H1 (cell line): ENCODE results near the gene TLL2. TPM values are rescaled to one million over a fixed set of nuclear protein-coding genes. Genes with fewer than 3 reads are reported as not detected.

ENCODE experiments used
- CTCF ChIA-PET: fragments of 300-600 bp; sonication (Branson Sonifier 250); formaldehyde crosslinking; loops from one replicate; lab custom pipeline; 2021; ENCODE audit not compliant: partially characterized antibody; lab: Charles Lee
- POLR2A ChIA-PET: fragments of 300-600 bp; sonication (Branson Sonifier 250); formaldehyde crosslinking; loops from one replicate; lab custom pipeline; 2021; ENCODE audit warnings: inconsistent platforms; ENCODE audit not compliant: partially characterized antibody; lab: Charles Lee
- DNase-seq, 2 experiments: peaks; one replicate each; pipeline versions ENCODE4 v3.0.0 to v3.0.0-alpha.2; 2010 to 2022; ENCODE audit warnings: low spot score in 2 of 2, low read depth in 1 of 2, mixed read lengths in 1 of 2
- FAIRE-seq: peaks from 2 replicates; lab custom pipeline; 2011; peaks lifted over from hg19 to GRCh38; lab: Jason Lieb, UNC
- H2AFZ ChIP-seq: 2 replicates; pipeline ENCODE4 v1.8.1; 2012; ENCODE audit warnings: low read length, inconsistent platforms
- H2AK5ac ChIP-seq: 2 replicates; pipeline ENCODE4 v1.6.1; 2013; ENCODE audit warnings: low read depth, low read length
- H2BK120ac ChIP-seq: replicated peaks from 2 replicates; pipeline ENCODE3; 2013; ENCODE audit warnings: low read depth, low read length, inconsistent platforms
- H2BK12ac ChIP-seq: 2 replicates; pipeline ENCODE4 v1.6.1; 2013; ENCODE audit warnings: low read depth, low read length
- H2BK15ac ChIP-seq: 2 replicates; pipeline ENCODE4 v1.6.1; 2013; ENCODE audit warnings: low read length
- H2BK20ac ChIP-seq: 2 replicates; pipeline ENCODE4 v1.6.1; 2013; ENCODE audit warnings: low read length
- H2BK5ac ChIP-seq: 2 replicates; pipeline ENCODE4 v1.6.1; 2013; ENCODE audit warnings: low read depth, low read length
- H3K14ac ChIP-seq: 2 replicates; pipeline ENCODE4 v1.6.1; 2013; ENCODE audit warnings: inconsistent platforms; ENCODE audit not compliant: insufficient read length
- H3K18ac ChIP-seq: 2 replicates; pipeline ENCODE4 v1.6.1; 2013; ENCODE audit warnings: low read length; ENCODE audit errors: extremely low read depth
- H3K23ac ChIP-seq: 2 replicates; pipeline ENCODE4 v1.6.1; 2013; ENCODE audit warnings: inconsistent platforms; ENCODE audit not compliant: insufficient read length
- H3K23me2 ChIP-seq: 2 replicates; pipeline ENCODE4 v1.6.1; 2013; ENCODE audit warnings: low read depth, low read length
- H3K27ac ChIP-seq: 2 replicates; pipeline ENCODE4 v1.6.1; 2011; ENCODE audit warnings: low read depth, low read length, inconsistent platforms
- H3K27me3 ChIP-seq, 4 experiments: replicated peaks in 1 of 4; 1 replicate in 1 of 4; 2 replicates in 3 of 4; pipeline versions ENCODE4 v1.6.1 to v1.8.1; 2011 to 2013; ENCODE audit warnings: low read length in 3 of 4, mild to moderate bottlenecking in 3 of 4, inconsistent platforms in 2 of 4, mixed read lengths in 2 of 4, moderate library complexity in 1 of 4; ENCODE audit not compliant: control insufficient read depth in 3 of 4, insufficient read depth in 3 of 4; ENCODE audit errors: extremely low read depth in 1 of 4
- H3K36me3 ChIP-seq, 4 experiments: 2 replicates each; pipeline versions ENCODE4 v1.6.1 to v1.8.1; 2011 to 2013; ENCODE audit warnings: mild to moderate bottlenecking in 4 of 4, low read length in 3 of 4, moderate library complexity in 2 of 4, control low read depth in 1 of 4, inconsistent platforms in 1 of 4; ENCODE audit not compliant: insufficient read depth in 4 of 4, control insufficient read depth in 2 of 4
- H3K4ac ChIP-seq: replicated peaks from 2 replicates; pipeline ENCODE3; 2013; ENCODE audit warnings: low read length, low read depth, mixed read lengths, inconsistent platforms; ENCODE audit not compliant: insufficient read length
- H3K4me1 ChIP-seq, 4 experiments: replicated peaks in 1 of 4; 1 replicate in 1 of 4; 2 replicates in 3 of 4; pipeline versions ENCODE4 v1.6.1 to v1.8.1; 2011 to 2013; ENCODE audit warnings: low read length in 3 of 4, inconsistent platforms in 2 of 4, mixed read lengths in 1 of 4; ENCODE audit not compliant: insufficient read depth in 4 of 4, control insufficient read depth in 3 of 4
- H3K4me2 ChIP-seq, 2 experiments: 2 replicates each; pipeline versions ENCODE4 v1.6.1 to v1.8.1; 2011 to 2013; ENCODE audit warnings: low read depth in 2 of 2, low read length in 2 of 2, control low read depth in 1 of 2, inconsistent platforms in 1 of 2, mild to moderate bottlenecking in 1 of 2; ENCODE audit not compliant: insufficient read depth in 1 of 2
- H3K4me3 ChIP-seq, 4 experiments: fragments of 200-600, 300-600 bp in 1 of 4; sonication (generic), shearing (Covaris generic), sonication (Bioruptor Twin) in 1 of 4; 2 replicates each; pipeline versions ENCODE4 v1.5.1 to v1.8.1; 2011 to 2016; ENCODE audit warnings: low read length in 4 of 4, low read depth in 3 of 4, control low read depth in 2 of 4, inconsistent platforms in 2 of 4, mild to moderate bottlenecking in 2 of 4, mixed read lengths in 1 of 4, moderate library complexity in 1 of 4; ENCODE audit not compliant: insufficient read depth in 2 of 4; ENCODE audit errors: extremely low read depth in 1 of 4
- H3K56ac ChIP-seq: replicated peaks from 2 replicates; pipeline ENCODE3; 2013; ENCODE audit warnings: low read depth, mild to moderate bottlenecking, mixed read lengths, low read length, inconsistent platforms; ENCODE audit not compliant: insufficient read length
- H3K79me1 ChIP-seq: 2 replicates; pipeline ENCODE4 v1.6.1; 2013; ENCODE audit warnings: low read depth, low read length, control low read depth
- H3K79me2 ChIP-seq, 2 experiments: 2 replicates each; pipeline versions ENCODE4 v1.6.1 to v1.8.1; 2012 to 2013; ENCODE audit warnings: low read length in 2 of 2, mild to moderate bottlenecking in 2 of 2, inconsistent platforms in 1 of 2; ENCODE audit not compliant: insufficient read depth in 2 of 2, control insufficient read depth in 1 of 2
- H3K9ac ChIP-seq, 4 experiments: replicated peaks in 1 of 4; 1 replicate in 1 of 4; 2 replicates in 3 of 4; pipeline versions ENCODE4 v1.6.1 to v1.8.1; 2011 to 2013; ENCODE audit warnings: low read depth in 3 of 4, low read length in 3 of 4, control low read depth in 2 of 4, mild to moderate bottlenecking in 2 of 4, moderate library complexity in 2 of 4, inconsistent platforms in 1 of 4; ENCODE audit errors: extremely low read depth in 1 of 4
- H3K9me3 ChIP-seq, 2 experiments: 2 replicates each; pipeline versions ENCODE4 v1.6.1 to v1.8.1; 2012 to 2013; ENCODE audit warnings: mild to moderate bottlenecking in 2 of 2, moderate library complexity in 2 of 2, control low read depth in 1 of 2, inconsistent platforms in 1 of 2, low read depth in 1 of 2, low read length in 1 of 2, mixed read lengths in 1 of 2; ENCODE audit not compliant: insufficient read depth in 2 of 2
- H4K20me1 ChIP-seq, 2 experiments: replicated peaks in 1 of 2; 2 replicates each; pipeline versions ENCODE3 to v1.8.1; 2011 to 2013; ENCODE audit warnings: inconsistent platforms in 2 of 2, low read length in 2 of 2, mild to moderate bottlenecking in 1 of 2; ENCODE audit not compliant: insufficient read depth in 2 of 2, control insufficient read depth in 1 of 2
- H4K5ac ChIP-seq: 2 replicates; pipeline ENCODE4 v1.6.1; 2013; ENCODE audit warnings: low read length, low read depth, mixed read lengths, inconsistent platforms; ENCODE audit not compliant: insufficient read length
- H4K8ac ChIP-seq: 2 replicates; pipeline ENCODE4 v1.8.0; 2013; ENCODE audit warnings: mild to moderate bottlenecking, moderate library complexity, low read length, inconsistent platforms; ENCODE audit not compliant: insufficient read depth; ENCODE audit errors: extremely low read depth
- H4K91ac ChIP-seq: replicated peaks from 2 replicates; pipeline ENCODE3; 2013; ENCODE audit warnings: low read length, mixed read lengths, inconsistent platforms; ENCODE audit not compliant: insufficient read length
- BCL11A ChIP-seq, 2 experiments: IDR thresholded peaks; one replicate each; pipeline ENCODE4 v1.6.1; 2011; ENCODE audit warnings: low read depth in 2 of 2, low read length in 2 of 2, mild to moderate bottlenecking in 2 of 2
- SAP30 ChIP-seq: fragments of 300-600 bp; sonication (generic); IDR thresholded peaks from 2 replicates; pipeline ENCODE4 v1.7.1; 2012; ENCODE audit warnings: low read length, moderate library complexity, mild to moderate bottlenecking, inconsistent platforms; ENCODE audit not compliant: insufficient read depth, insufficient replicate concordance
- SIRT6 ChIP-seq: IDR thresholded peaks from one replicate; pipeline ENCODE4 v1.7.1; 2012; ENCODE audit warnings: low read length, inconsistent platforms
- SIX5 ChIP-seq: IDR thresholded peaks from 2 replicates; pipeline ENCODE4 v1.6.1; 2011; ENCODE audit warnings: mild to moderate bottlenecking, low read depth, low read length
- SUZ12 ChIP-seq: fragments of 200-600 bp; sonication (generic); IDR thresholded peaks from 2 replicates; pipeline ENCODE4 v1.6.1; 2012; ENCODE audit warnings: mild to moderate bottlenecking, inconsistent platforms, low read length, moderate library complexity, mixed read lengths
- WGBS, 2 experiments: shearing (Covaris generic) in 1 of 2; methylation state at CpG; one replicate each; pipeline versions ENCODE4 v1.1.6 to v1.1.7; 2013 to 2015; ENCODE audit warnings: low lambda C conversion rate in 2 of 2, mixed read lengths in 2 of 2, inconsistent platforms in 1 of 2, low coverage in 1 of 2, missing lambda C conversion rate in 1 of 2; ENCODE audit not compliant: insufficient replicate concordance in 2 of 2, insufficient coverage in 1 of 2, insufficient read length in 1 of 2; ENCODE audit errors: extremely low coverage in 1 of 2, missing lambda C conversion rate in 1 of 2; 5-methylcytosine and 5-hydroxymethylcytosine counted together
- polyA plus RNA-seq, 7 experiments: library from polyadenylated mRNA; depleted of rRNA in 3 of 7; stranded (reverse) in 5 of 7; unstranded in 2 of 7; fragments of >200 nt in 5 of 7; fragments of 200-250 nt in 2 of 7; gene quantifications; 1 replicate in 5 of 7; 2 replicates in 1 of 7; 4 replicates in 1 of 7; pipeline versions ENCODE4 v1.2.1 to v1.2.3, GENCODE V29; 2011 to 2013; ENCODE audit warnings: missing spikeins in 2 of 7, mixed read lengths in 2 of 7
- total RNA-seq: library from RNA; stranded (reverse); fragmentation: NEBNext Ultra II Directional; extraction: Animal tissue kit (Norgen Biotek cat#: 25700); gene quantifications from 2 replicates; pipeline ENCODE4 v1.2.1, GENCODE V29; 2021
- TF ChIP-seq, protein P1 (sequence below): IDR thresholded peaks from 2 replicates; pipeline ENCODE4 v1.6.1; 2012; ENCODE audit warnings: low read length, inconsistent platforms
- TF ChIP-seq, protein P2 (sequence below): IDR thresholded peaks from 2 replicates; pipeline ENCODE4 v1.6.1; 2011; ENCODE audit warnings: low read length, improper control_type of control experiment

TLL2 gene
- total and polyA plus RNA-seq, 2 of the 8 experiments (the other 6 are each of a cell fraction or from before 2014, with no cell fraction given) = 2.4 to 3.2 TPM

DNA sequence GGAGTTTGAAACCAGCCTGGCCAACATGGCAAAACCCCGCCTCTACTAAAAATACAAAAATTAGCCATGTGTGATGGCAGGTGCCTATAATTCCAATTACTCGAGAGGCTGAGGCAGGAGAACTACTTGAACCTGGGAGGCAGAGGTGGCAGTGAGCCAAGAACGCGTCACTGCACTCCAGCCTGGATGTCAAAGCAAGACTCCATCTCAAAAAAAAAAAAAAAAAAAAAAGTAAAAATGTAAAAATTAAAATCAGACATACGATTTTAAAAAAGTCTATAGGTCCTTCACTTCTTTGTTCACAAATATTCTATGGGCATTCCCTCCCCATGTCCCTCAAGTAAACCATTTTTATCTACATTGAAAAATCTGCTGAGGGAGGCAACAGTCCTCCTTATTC lies 34.9 kb upstream of the TLL2 start:
- H3K23me2 ChIP-seq = no peaks in the 10 kb centered on the region
- no peaks in the 10 kb centered on the region for H3K27me3 ChIP-seq
- no peak overlapping the region for H2BK20ac ChIP-seq
- DNase-seq (no peak), FAIRE-seq (no peak)
- H3K9ac ChIP-seq = no peak overlapping the region
- TF ChIP-seq SAP30 (no peak), BCL11A (IDR thresholded peaks at IDR 0.05; ENCODE audit: low read depth in 2 of 2, low read length in 2 of 2) (no peak), SIRT6 (no peak), SUZ12 (no peak), SIX5 (no peak)
- TF ChIP-seq, protein P1, sequence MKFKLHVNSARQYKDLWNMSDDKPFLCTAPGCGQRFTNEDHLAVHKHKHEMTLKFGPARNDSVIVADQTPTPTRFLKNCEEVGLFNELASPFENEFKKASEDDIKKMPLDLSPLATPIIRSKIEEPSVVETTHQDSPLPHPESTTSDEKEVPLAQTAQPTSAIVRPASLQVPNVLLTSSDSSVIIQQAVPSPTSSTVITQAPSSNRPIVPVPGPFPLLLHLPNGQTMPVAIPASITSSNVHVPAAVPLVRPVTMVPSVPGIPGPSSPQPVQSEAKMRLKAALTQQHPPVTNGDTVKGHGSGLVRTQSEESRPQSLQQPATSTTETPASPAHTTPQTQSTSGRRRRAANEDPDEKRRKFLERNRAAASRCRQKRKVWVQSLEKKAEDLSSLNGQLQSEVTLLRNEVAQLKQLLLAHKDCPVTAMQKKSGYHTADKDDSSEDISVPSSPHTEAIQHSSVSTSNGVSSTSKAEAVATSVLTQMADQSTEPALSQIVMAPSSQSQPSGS = no peak
- TF ChIP-seq, protein P2, sequence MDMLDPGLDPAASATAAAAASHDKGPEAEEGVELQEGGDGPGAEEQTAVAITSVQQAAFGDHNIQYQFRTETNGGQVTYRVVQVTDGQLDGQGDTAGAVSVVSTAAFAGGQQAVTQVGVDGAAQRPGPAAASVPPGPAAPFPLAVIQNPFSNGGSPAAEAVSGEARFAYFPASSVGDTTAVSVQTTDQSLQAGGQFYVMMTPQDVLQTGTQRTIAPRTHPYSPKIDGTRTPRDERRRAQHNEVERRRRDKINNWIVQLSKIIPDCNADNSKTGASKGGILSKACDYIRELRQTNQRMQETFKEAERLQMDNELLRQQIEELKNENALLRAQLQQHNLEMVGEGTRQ = no peak
- no peak overlapping the region for H4K91ac ChIP-seq
- no peak overlapping the region for H2AFZ ChIP-seq
- H4K8ac ChIP-seq = no peak overlapping the region
- H3K79me1 ChIP-seq = no peaks in the 10 kb centered on the region
- H3K4ac ChIP-seq = no peak overlapping the region
- H3K14ac ChIP-seq = no peak overlapping the region
- H3K27ac ChIP-seq = no peak overlapping the region
- ChIA-PET CTCF (no interaction called here), POLR2A (no interaction called here)
- peaks cover 2% of the 10 kb centered on the region in 2 experiments for H4K20me1 ChIP-seq
- H2BK5ac ChIP-seq = no peak overlapping the region
- no peaks in the 10 kb centered on the region for H3K4me1 ChIP-seq
- 96% methylated on average over 5 of the region's 5 CpGs; no CpG with 5 or more reads in 1 of the 2 experiments for WGBS, 2 experiments
- H3K18ac ChIP-seq = no peak overlapping the region
- no peaks in the 10 kb centered on the region for H3K79me2 ChIP-seq
- no peak overlapping the region for H4K5ac ChIP-seq
- no peak overlapping the region for H3K23ac ChIP-seq
- H3K9me3 ChIP-seq = no peaks in the 10 kb centered on the region
- H2BK120ac ChIP-seq = no peak overlapping the region
- no peak overlapping the region for H3K4me2 ChIP-seq
- no peak overlapping the region for H2BK12ac ChIP-seq
- H3K4me3 ChIP-seq = no peak overlapping the region
- no peak overlapping the region for H2AK5ac ChIP-seq
- no peak overlapping the region for H2BK15ac ChIP-seq
- peaks cover 0 to 48% (median 17%) of the 10 kb centered on the region in 4 experiments; a peak in 6 of 8 replicates for H3K36me3 ChIP-seq
- no peak overlapping the region for H3K56ac ChIP-seq
